Fibroblast of villous mesenchyme (primary cell): ENCODE data around the gene TFAP2C. TPM values are rescaled to one million over a fixed set of nuclear protein-coding genes. Genes with fewer than 3 reads are reported as not detected.

Experiments used
- DNase-seq: peaks from one replicate; pipeline ENCODE4 v3.0.0-alpha.2; 2010; ENCODE audit warnings: low read depth
- H3K4me3 ChIP-seq: 2 replicates; pipeline ENCODE4 v1.5.1; 2011; ENCODE audit warnings: low read depth, mild to moderate bottlenecking, low read length
- total RNA-seq: library from RNA; depleted of rRNA; stranded (reverse); fragments of >200 nt; gene quantifications from 2 replicates; pipeline ENCODE4 v1.2.3, GENCODE V29; 2012
- TF ChIP-seq, protein P1 (sequence below): IDR thresholded peaks from 2 replicates; pipeline ENCODE4 v1.5.1; 2012; ENCODE audit warnings: low read depth, mild to moderate bottlenecking, low read length; ENCODE audit not compliant: insufficient read depth

The TFAP2C gene
- total RNA-seq, 1 donor: 18.1 TPM

DNA sequence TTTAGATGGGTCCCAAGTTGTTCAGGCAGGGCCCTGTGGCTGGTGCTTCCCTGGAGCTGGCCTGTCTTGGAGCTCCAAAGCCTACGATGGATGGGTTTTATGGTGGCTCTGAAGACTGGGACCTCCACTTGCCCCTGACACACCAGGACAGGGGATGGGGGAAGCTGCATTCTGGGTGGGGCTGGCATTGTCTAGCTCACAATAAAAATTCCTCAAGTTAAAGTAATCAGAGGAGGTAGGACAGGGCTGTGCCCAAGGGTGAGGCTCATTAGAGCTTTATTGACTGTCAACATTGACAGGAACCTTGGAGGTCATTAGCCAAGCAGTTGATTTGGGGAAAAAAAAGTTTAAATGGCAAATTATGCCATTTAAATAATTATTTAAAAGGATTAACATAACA is 35.7 kb downstream of the TFAP2C start:
- DNase-seq: no peak
- no peak overlapping the region for H3K4me3 ChIP-seq
- TF ChIP-seq, protein P1, sequence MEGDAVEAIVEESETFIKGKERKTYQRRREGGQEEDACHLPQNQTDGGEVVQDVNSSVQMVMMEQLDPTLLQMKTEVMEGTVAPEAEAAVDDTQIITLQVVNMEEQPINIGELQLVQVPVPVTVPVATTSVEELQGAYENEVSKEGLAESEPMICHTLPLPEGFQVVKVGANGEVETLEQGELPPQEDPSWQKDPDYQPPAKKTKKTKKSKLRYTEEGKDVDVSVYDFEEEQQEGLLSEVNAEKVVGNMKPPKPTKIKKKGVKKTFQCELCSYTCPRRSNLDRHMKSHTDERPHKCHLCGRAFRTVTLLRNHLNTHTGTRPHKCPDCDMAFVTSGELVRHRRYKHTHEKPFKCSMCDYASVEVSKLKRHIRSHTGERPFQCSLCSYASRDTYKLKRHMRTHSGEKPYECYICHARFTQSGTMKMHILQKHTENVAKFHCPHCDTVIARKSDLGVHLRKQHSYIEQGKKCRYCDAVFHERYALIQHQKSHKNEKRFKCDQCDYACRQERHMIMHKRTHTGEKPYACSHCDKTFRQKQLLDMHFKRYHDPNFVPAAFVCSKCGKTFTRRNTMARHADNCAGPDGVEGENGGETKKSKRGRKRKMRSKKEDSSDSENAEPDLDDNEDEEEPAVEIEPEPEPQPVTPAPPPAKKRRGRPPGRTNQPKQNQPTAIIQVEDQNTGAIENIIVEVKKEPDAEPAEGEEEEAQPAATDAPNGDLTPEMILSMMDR: no peak

GRCh38 chr20:56665806-56666205 is 36.7 kb downstream of the TFAP2C start:
- H3K4me3 ChIP-seq: no peak overlapping the region
- DNase-seq: no peak
- TF ChIP-seq, protein P1: no peak

DNA sequence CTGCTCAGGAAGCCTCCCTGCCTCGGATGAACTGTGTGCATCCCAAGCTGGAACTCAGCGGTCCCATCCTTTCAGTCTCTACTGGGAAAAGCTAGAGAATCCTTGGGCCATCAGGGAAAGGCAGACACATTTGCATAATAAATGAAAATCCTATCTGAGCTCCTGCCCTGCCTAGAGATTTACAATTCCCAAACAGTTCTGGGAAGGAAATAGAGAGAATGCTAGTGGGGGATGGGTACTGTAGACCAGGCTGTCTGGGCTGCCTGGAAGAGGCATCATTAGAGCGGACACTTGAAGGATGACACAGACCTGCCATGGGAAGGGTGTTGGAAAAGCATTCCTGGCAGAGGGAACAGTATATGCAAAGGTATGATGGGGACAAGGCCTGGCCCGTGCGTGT is 44.3 kb downstream of the TFAP2C start:
- H3K4me3 ChIP-seq: no peak overlapping the region
- DNase-seq: no peak
- TF ChIP-seq, protein P1: no peak

DNA sequence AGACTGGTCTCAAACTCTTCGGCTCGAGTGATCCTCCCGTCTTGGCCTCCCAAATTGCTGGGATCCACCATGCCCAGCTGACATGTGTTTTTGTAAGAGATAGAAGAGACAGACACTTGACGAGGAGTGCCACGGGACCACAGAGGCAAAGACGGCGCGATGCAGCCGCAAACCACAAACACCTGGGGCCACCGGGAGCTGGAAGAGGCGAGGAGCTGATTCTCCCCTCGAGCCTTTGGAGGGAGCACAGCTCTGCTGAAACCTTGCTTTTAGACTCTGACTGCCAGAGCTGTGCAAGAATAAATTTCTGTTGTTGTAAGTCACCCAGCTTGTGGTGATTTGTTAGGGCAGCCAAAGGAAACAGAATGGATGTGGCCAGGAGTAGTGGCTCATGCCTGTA is 46.9 kb downstream of the TFAP2C start:
- TF ChIP-seq, protein P1: no peak
- DNase-seq: no peak
- no peak overlapping the region for H3K4me3 ChIP-seq

- no peak overlapping the region for H3K4me3 ChIP-seq
- TF ChIP-seq, protein P1: no peak
- no peak for DNase-seq
These were observed 47.6 kb downstream of the TFAP2C start for GRCh38 chr20:56676679-56677078.

GRCh38 chr20:56683077-56683865 is 54.2 kb downstream of the TFAP2C start:
- H3K4me3 ChIP-seq: no peak overlapping the region
- DNase-seq: no peak
- TF ChIP-seq, protein P1: no peak

GRCh38 chr20:56685879-56686278 is 56.8 kb downstream of the TFAP2C start:
- no peak overlapping the region for H3K4me3 ChIP-seq
- TF ChIP-seq, protein P1: no peak
- no peak for DNase-seq
